Activated T-helper 1 cell treated with anti-CD3 and anti-CD28 coated beads, Interleukin-12 subunit alpha, Interleukin-12 subunit beta, Interleukin-2, Interleukin-4 antibody, amounts not matched to agents 30 ng/mL and 10 ng/mL and 1 ng/mL, durations not matched to agents 14 hours and 24 hours and 36 hours (primary cell): Measurements from ENCODE around the gene GIMAP8. TPM values are rescaled to one million over a fixed set of nuclear protein-coding genes. Genes with fewer than 3 reads are reported as not detected.
"Not testable (repeated sequence)": the region's sequence is repeated elsewhere in the genome, so short reads cannot be mapped to it uniquely, and the experiment has no call there.

ENCODE experiments used
- DNase-seq: peaks from one replicate; pipeline ENCODE4 v3.0.0; 2021; ENCODE audit warnings: low spot score
- H3K27ac Mint-ChIP-seq: one replicate; pipeline ENCODE4 v1.8.0; 2021; ENCODE audit warnings: mild to moderate bottlenecking, mixed read lengths
- H3K27me3 Mint-ChIP-seq: one replicate; pipeline ENCODE4 v1.8.0; 2022; ENCODE audit warnings: mild to moderate bottlenecking, moderate library complexity, mixed read lengths; ENCODE audit not compliant: insufficient read depth
- H3K36me3 Mint-ChIP-seq: one replicate; pipeline ENCODE4 v1.8.0; 2021; ENCODE audit warnings: low read depth, mixed read lengths
- H3K4me1 Mint-ChIP-seq: one replicate; pipeline ENCODE4 v1.8.0; 2021; ENCODE audit warnings: low read depth, mixed read lengths
- H3K4me3 Mint-ChIP-seq: one replicate; pipeline ENCODE4 v1.8.0; 2021; ENCODE audit warnings: mild to moderate bottlenecking, moderate library complexity, mixed read lengths
- H3K9me3 Mint-ChIP-seq: one replicate; pipeline ENCODE4 v1.8.0; 2021; ENCODE audit warnings: mixed read lengths
- intact Hi-C: fragments of 100-400 bp; cut with micrococcal nuclease; formaldehyde crosslinking; loops from one replicate; pipeline ENCODE4 v1.15.1; 2024
- total RNA-seq: library from RNA; stranded (reverse); gene quantifications from 2 replicates; pipeline ENCODE4 v1.2.3, GENCODE V29; 2022

Gene GIMAP8
- total RNA-seq, 1 donor from 2014 or later: 9.4 TPM

DNA sequence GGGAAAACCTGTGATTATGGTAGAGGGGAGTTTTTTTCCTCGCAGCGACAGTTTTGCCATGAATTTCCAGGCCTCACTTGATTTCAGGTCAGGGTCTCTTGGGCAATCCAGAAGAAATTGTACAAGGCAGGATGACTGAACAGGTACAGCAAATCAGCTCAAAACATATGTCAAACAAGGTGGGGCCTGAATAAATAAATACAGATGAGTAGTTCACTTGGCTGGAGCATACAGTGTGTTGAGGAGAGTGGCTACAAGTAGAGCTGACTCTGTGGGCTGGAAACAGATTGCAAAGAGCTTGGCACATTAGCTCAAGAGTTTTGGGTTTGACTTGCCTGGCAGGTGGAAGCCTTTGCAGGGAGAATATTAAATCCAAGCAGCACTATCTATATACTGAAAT is 15.0 kb downstream of the GIMAP8 start:
- peaks cover 81% of the 10 kb centered on the region for H3K4me1 Mint-ChIP-seq
- DNase-seq: no peak
- peaks cover 71% of the 10 kb centered on the region for H3K36me3 Mint-ChIP-seq
- H3K4me3 Mint-ChIP-seq: no peak overlapping the region
- H3K27me3 Mint-ChIP-seq: no peaks in the 10 kb centered on the region
- H3K9me3 Mint-ChIP-seq: peaks cover 29% of the 10 kb centered on the region
- H3K27ac Mint-ChIP-seq: no peak overlapping the region
- intact Hi-C loops: no loop called here

- Mint-ChIP-seq H3K27ac (no peak overlapping the region), H3K27me3 (no peaks in the 10 kb centered on the region), H3K4me3 (no peak overlapping the region), H3K4me1 (peaks cover 74% of the 10 kb centered on the region), H3K36me3 (peaks cover 65% of the 10 kb centered on the region), H3K9me3 (peaks cover 18% of the 10 kb centered on the region)
- DNase-seq: no peak
- intact Hi-C loops: no loop called here
Measured at GRCh38 chr7:150466477-150466876, 16.0 kb downstream of the GIMAP8 start.

DNA sequence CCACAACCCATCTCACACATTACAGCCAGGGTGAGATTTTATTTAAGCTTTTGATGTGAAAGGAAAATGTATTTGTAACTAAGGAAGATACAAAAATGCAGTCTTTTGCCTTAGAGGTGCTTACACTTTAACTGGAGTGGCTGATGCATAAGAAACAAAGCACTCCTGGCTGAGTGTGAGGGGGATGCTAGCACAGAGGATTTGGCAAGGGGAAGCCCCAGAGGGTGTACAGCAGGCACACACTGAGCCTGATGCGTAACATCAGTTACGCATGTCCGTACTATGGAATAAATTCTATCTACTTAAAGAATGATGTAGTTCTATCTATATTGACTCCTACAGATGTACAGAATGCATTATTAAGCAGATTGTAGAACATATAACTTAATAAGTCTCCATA is 17.8 kb downstream of the GIMAP8 start:
- H3K27ac Mint-ChIP-seq: peak overlapping the region; percentile 25
- H3K4me1 Mint-ChIP-seq: peaks cover 78% of the 10 kb centered on the region
- H3K9me3 Mint-ChIP-seq: peaks cover 2% of the 10 kb centered on the region
- H3K4me3 Mint-ChIP-seq: peak overlapping the region; percentile 12
- intact Hi-C loops: no loop called here
- no peaks in the 10 kb centered on the region for H3K27me3 Mint-ChIP-seq
- H3K36me3 Mint-ChIP-seq: peaks cover 60% of the 10 kb centered on the region
- DNase-seq: no peak

DNA sequence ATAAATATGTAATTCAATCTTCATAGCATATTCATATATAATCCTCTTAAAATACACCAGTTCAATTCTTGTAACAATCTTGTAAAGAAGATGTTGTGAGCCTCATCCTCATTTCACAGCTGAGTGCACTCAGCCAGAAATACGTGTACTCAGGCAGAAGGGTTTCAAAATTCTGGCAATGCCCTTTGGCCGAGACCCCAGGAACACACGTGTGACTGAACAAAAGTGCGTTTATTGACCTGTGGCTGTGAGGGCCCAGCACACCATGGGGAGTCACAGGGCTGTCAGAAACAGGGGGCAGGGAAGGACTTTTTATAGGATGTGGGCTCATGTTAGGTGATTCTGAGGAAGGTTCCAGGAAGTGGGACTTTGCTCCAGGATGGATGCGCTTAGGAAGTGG is 21.5 kb downstream of the GIMAP8 start:
- no peak for DNase-seq
- H3K9me3 Mint-ChIP-seq: peaks cover 4% of the 10 kb centered on the region
- no peak overlapping the region for H3K27ac Mint-ChIP-seq
- peaks cover 66% of the 10 kb centered on the region for H3K36me3 Mint-ChIP-seq
- H3K4me1 Mint-ChIP-seq: peaks cover 71% of the 10 kb centered on the region
- no peaks in the 10 kb centered on the region for H3K27me3 Mint-ChIP-seq
- intact Hi-C loops: no loop called here
- no peak overlapping the region for H3K4me3 Mint-ChIP-seq

GRCh38 chr7:150473902-150474301 is 23.5 kb downstream of the GIMAP8 start:
- Mint-ChIP-seq H3K4me3 (no peak overlapping the region), H3K36me3 (peaks cover 69% of the 10 kb centered on the region), H3K9me3 (peaks cover 4% of the 10 kb centered on the region), H3K4me1 (peaks cover 69% of the 10 kb centered on the region), H3K27me3 (no peaks in the 10 kb centered on the region), H3K27ac (no peak overlapping the region)
- intact Hi-C loops: no loop called here
- no peak for DNase-seq

- H3K36me3 Mint-ChIP-seq: peaks cover 61% of the 10 kb centered on the region
- H3K4me1 Mint-ChIP-seq: peaks cover 80% of the 10 kb centered on the region
- no peaks in the 10 kb centered on the region for H3K27me3 Mint-ChIP-seq
- H3K27ac Mint-ChIP-seq: peak overlapping the region; percentile 96
- no peak for DNase-seq
- H3K9me3 Mint-ChIP-seq: peaks cover 4% of the 10 kb centered on the region
- H3K4me3 Mint-ChIP-seq: peak overlapping the region; percentile 38
- intact Hi-C loops: no loop called here
Measured at GRCh38 chr7:150476285-150476684, 25.9 kb downstream of the GIMAP8 start.

GRCh38 chr7:150476819-150477631 is 26.6 kb downstream of the GIMAP8 start:
- Mint-ChIP-seq H3K4me3 (peak overlapping the region; percentile 40), H3K27me3 (no peaks in the 10 kb centered on the region), H3K4me1 (peaks cover 84% of the 10 kb centered on the region), H3K27ac (peak overlapping the region; percentile 96), H3K36me3 (peaks cover 61% of the 10 kb centered on the region), H3K9me3 (peaks cover 4% of the 10 kb centered on the region)
- DNase-seq: no peak
- intact Hi-C loops: no loop called here

DNA sequence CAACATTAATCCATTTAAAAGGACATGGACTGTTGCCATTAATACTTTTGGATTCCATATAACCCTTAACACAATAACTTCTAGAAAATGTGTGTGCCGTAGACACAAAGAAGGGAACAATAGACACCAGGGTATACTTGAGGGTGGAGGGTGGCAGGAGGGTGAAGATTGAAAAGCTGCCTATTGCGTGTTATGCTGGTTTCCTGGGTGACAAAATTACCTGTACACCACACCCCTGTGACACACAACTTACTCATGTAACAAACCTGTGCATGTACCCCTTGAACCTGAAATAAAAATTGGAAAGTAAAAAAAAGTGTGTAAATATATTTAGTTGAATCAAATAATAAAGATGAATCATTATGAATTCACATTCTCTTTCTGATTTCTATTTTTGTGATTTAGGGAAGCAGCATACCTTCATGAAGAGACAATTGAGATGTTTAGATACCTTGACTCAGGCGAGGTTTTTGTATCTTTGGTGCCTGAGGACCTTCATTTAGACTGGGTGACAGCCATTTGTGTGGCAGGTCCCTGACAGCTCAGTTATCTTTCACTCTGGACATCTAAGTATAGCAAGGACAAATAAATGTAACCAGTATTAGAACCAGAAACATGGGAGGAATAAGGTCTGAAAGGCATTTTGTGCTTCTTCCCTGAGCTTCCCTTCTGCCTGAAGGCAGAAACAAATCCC is 28.7 kb downstream of the GIMAP8 start:
- H3K27ac Mint-ChIP-seq: peak overlapping the region; percentile 96
- peaks cover 4% of the 10 kb centered on the region for H3K9me3 Mint-ChIP-seq
- intact Hi-C loops: no loop called here
- DNase-seq: no peak
- H3K36me3 Mint-ChIP-seq: peaks cover 52% of the 10 kb centered on the region
- H3K4me1 Mint-ChIP-seq: peaks cover 93% of the 10 kb centered on the region
- H3K27me3 Mint-ChIP-seq: no peaks in the 10 kb centered on the region
- H3K4me3 Mint-ChIP-seq: peak overlapping the region; percentile 71

DNA sequence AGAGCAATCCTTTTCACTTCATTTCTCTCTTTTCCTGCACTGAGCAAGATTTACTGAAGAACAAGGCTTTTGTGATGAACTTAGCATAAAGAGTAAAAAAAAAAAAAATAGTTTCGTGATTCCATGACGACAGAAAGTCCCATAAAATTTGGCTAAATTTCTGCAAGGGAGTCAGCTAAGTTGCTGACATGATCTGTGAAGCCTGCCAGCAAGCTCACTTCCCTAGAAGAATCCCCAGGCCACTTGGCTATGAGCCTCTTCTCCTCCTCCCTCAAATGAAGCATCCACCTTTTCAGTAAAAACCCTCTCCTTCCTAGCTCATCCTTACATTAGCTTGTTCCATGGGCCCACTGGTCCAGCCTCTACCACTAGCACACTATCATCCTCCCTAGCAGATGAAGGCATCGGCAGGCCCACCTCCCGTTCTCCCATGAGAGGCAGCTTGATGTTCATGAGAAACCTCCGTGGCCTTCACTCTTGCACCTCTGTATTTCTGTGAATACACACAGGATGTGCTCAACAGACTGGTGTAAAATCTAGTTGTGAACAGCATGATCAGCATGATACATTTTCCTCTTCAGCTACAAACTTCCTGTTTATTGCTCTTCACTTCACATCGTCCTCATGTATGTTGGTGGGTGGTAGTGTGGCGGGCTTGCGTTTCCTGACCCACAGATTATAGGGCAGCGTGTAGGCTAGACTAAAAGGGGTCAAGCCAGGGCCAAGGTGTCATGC is 30.9 kb downstream of the GIMAP8 start:
- peak overlapping the region; percentile 88 for H3K4me3 Mint-ChIP-seq
- intact Hi-C loops: loop anchor here (1.0 kb wide), 4 partner anchors 22 to 187 kb away; no protein-coding TSS in a partner anchor
- no peaks in the 10 kb centered on the region for H3K27me3 Mint-ChIP-seq
- peaks cover 34% of the 10 kb centered on the region for H3K36me3 Mint-ChIP-seq
- H3K4me1 Mint-ChIP-seq: peaks cover 96% of the 10 kb centered on the region
- peaks cover 3% of the 10 kb centered on the region for H3K9me3 Mint-ChIP-seq
- H3K27ac Mint-ChIP-seq: peak overlapping the region; percentile 100
- DNase-seq: peak; percentile 60

GRCh38 chr7:150481922-150482321 is 31.5 kb downstream of the GIMAP8 start:
- H3K36me3 Mint-ChIP-seq: peaks cover 31% of the 10 kb centered on the region
- no peaks in the 10 kb centered on the region for H3K27me3 Mint-ChIP-seq
- peaks cover 4% of the 10 kb centered on the region for H3K9me3 Mint-ChIP-seq
- peak overlapping the region; percentile 100 for H3K27ac Mint-ChIP-seq
- intact Hi-C loops: loop anchor here (1.0 kb wide), 4 partner anchors 21 to 186 kb away; no protein-coding TSS in a partner anchor
- H3K4me1 Mint-ChIP-seq: peaks cover 96% of the 10 kb centered on the region
- DNase-seq: no peak
- H3K4me3 Mint-ChIP-seq: peak overlapping the region; percentile 88

GRCh38 chr7:150483514-150483913 is 33.1 kb downstream of the GIMAP8 start:
- Mint-ChIP-seq H3K4me1 (peaks cover 96% of the 10 kb centered on the region), H3K27ac (peak overlapping the region; percentile 100), H3K4me3 (peak overlapping the region; percentile 76), H3K36me3 (peaks cover 26% of the 10 kb centered on the region)
- H3K9me3 Mint-ChIP-seq, H3K27me3 Mint-ChIP-seq, intact Hi-C loops, DNase-seq: not testable (repeated sequence)

DNA sequence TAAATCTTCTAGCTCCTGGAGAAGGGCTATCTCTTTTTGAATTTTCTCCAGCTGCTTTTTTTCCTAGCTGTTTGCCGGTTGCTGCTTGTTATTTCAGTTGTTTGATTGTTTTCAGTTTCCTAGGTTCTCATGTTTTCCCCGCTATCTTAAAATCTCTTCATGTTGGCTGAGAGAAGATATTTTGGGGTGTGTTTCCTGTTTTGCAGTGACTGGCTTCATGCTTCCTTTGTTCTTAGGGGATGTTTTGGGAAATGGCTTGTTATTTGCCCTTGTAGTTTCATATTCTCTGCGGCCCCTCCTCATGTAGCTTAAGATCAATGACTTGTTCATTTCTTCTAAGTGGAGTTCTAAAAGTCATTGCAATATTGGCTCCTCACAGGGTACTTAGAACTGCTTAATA is 33.6 kb downstream of the GIMAP8 start:
- Mint-ChIP-seq H3K4me1 (peaks cover 90% of the 10 kb centered on the region), H3K36me3 (peaks cover 24% of the 10 kb centered on the region), H3K4me3 (peak overlapping the region; percentile 76), H3K27ac (peak overlapping the region; percentile 100)
- H3K9me3 Mint-ChIP-seq, intact Hi-C loops, H3K27me3 Mint-ChIP-seq: not testable (repeated sequence)
- DNase-seq: peak; percentile 43
